ENCODE results near the gene SPTAN1.
"Not testable (repeated sequence)": the region's sequence is repeated elsewhere in the genome, so short reads cannot be mapped to it uniquely, and the experiment has no call there.

GRCh38 chr9:128503415-128503825 is 49.0 kb upstream of the SPTAN1 start:
- TF ChIP-seq CTCF, POLR2A (IDR thresholded peaks at IDR 0.05): not testable (repeated sequence)
